H1 (cell line): ENCODE results near the gene SPOCK2. TPM values are rescaled to one million over a fixed set of nuclear protein-coding genes. Genes with fewer than 3 reads are reported as not detected.

Experiments used
- CTCF ChIA-PET: fragments of 300-600 bp; sonication (Branson Sonifier 250); formaldehyde crosslinking; loops from one replicate; lab custom pipeline; 2021; ENCODE audit not compliant: partially characterized antibody; lab: Charles Lee
- POLR2A ChIA-PET: fragments of 300-600 bp; sonication (Branson Sonifier 250); formaldehyde crosslinking; loops from one replicate; lab custom pipeline; 2021; ENCODE audit warnings: inconsistent platforms; ENCODE audit not compliant: partially characterized antibody; lab: Charles Lee
- DNase-seq, 2 experiments: peaks; one replicate each; pipeline versions ENCODE4 v3.0.0 to v3.0.0-alpha.2; 2010 to 2022; ENCODE audit warnings: low spot score in 2 of 2, low read depth in 1 of 2, mixed read lengths in 1 of 2
- FAIRE-seq: peaks from 2 replicates; lab custom pipeline; 2011; peaks lifted over from hg19 to GRCh38; lab: Jason Lieb, UNC
- H2AFZ ChIP-seq: 2 replicates; pipeline ENCODE4 v1.8.1; 2012; ENCODE audit warnings: low read length, inconsistent platforms
- H2AK5ac ChIP-seq: 2 replicates; pipeline ENCODE4 v1.6.1; 2013; ENCODE audit warnings: low read depth, low read length
- H2BK120ac ChIP-seq: replicated peaks from 2 replicates; pipeline ENCODE3; 2013; ENCODE audit warnings: low read depth, low read length, inconsistent platforms
- H2BK12ac ChIP-seq: 2 replicates; pipeline ENCODE4 v1.6.1; 2013; ENCODE audit warnings: low read depth, low read length
- H2BK15ac ChIP-seq: 2 replicates; pipeline ENCODE4 v1.6.1; 2013; ENCODE audit warnings: low read length
- H2BK20ac ChIP-seq: 2 replicates; pipeline ENCODE4 v1.6.1; 2013; ENCODE audit warnings: low read length
- H2BK5ac ChIP-seq: 2 replicates; pipeline ENCODE4 v1.6.1; 2013; ENCODE audit warnings: low read depth, low read length
- H3K14ac ChIP-seq: 2 replicates; pipeline ENCODE4 v1.6.1; 2013; ENCODE audit warnings: inconsistent platforms; ENCODE audit not compliant: insufficient read length
- H3K18ac ChIP-seq: 2 replicates; pipeline ENCODE4 v1.6.1; 2013; ENCODE audit warnings: low read length; ENCODE audit errors: extremely low read depth
- H3K23ac ChIP-seq: 2 replicates; pipeline ENCODE4 v1.6.1; 2013; ENCODE audit warnings: inconsistent platforms; ENCODE audit not compliant: insufficient read length
- H3K23me2 ChIP-seq: 2 replicates; pipeline ENCODE4 v1.6.1; 2013; ENCODE audit warnings: low read depth, low read length
- H3K27ac ChIP-seq: 2 replicates; pipeline ENCODE4 v1.6.1; 2011; ENCODE audit warnings: low read depth, low read length, inconsistent platforms
- H3K27me3 ChIP-seq, 4 experiments: replicated peaks in 1 of 4; 1 replicate in 1 of 4; 2 replicates in 3 of 4; pipeline versions ENCODE4 v1.6.1 to v1.8.1; 2011 to 2013; ENCODE audit warnings: low read length in 3 of 4, mild to moderate bottlenecking in 3 of 4, inconsistent platforms in 2 of 4, mixed read lengths in 2 of 4, moderate library complexity in 1 of 4; ENCODE audit not compliant: control insufficient read depth in 3 of 4, insufficient read depth in 3 of 4; ENCODE audit errors: extremely low read depth in 1 of 4
- H3K36me3 ChIP-seq, 4 experiments: 2 replicates each; pipeline versions ENCODE4 v1.6.1 to v1.8.1; 2011 to 2013; ENCODE audit warnings: mild to moderate bottlenecking in 4 of 4, low read length in 3 of 4, moderate library complexity in 2 of 4, control low read depth in 1 of 4, inconsistent platforms in 1 of 4; ENCODE audit not compliant: insufficient read depth in 4 of 4, control insufficient read depth in 2 of 4
- H3K4ac ChIP-seq: replicated peaks from 2 replicates; pipeline ENCODE3; 2013; ENCODE audit warnings: low read length, low read depth, mixed read lengths, inconsistent platforms; ENCODE audit not compliant: insufficient read length
- H3K4me1 ChIP-seq, 4 experiments: replicated peaks in 1 of 4; 1 replicate in 1 of 4; 2 replicates in 3 of 4; pipeline versions ENCODE4 v1.6.1 to v1.8.1; 2011 to 2013; ENCODE audit warnings: low read length in 3 of 4, inconsistent platforms in 2 of 4, mixed read lengths in 1 of 4; ENCODE audit not compliant: insufficient read depth in 4 of 4, control insufficient read depth in 3 of 4
- H3K4me2 ChIP-seq, 2 experiments: 2 replicates each; pipeline versions ENCODE4 v1.6.1 to v1.8.1; 2011 to 2013; ENCODE audit warnings: low read depth in 2 of 2, low read length in 2 of 2, control low read depth in 1 of 2, inconsistent platforms in 1 of 2, mild to moderate bottlenecking in 1 of 2; ENCODE audit not compliant: insufficient read depth in 1 of 2
- H3K4me3 ChIP-seq, 4 experiments: fragments of 200-600, 300-600 bp in 1 of 4; sonication (generic), shearing (Covaris generic), sonication (Bioruptor Twin) in 1 of 4; 2 replicates each; pipeline versions ENCODE4 v1.5.1 to v1.8.1; 2011 to 2016; ENCODE audit warnings: low read length in 4 of 4, low read depth in 3 of 4, control low read depth in 2 of 4, inconsistent platforms in 2 of 4, mild to moderate bottlenecking in 2 of 4, mixed read lengths in 1 of 4, moderate library complexity in 1 of 4; ENCODE audit not compliant: insufficient read depth in 2 of 4; ENCODE audit errors: extremely low read depth in 1 of 4
- H3K56ac ChIP-seq: replicated peaks from 2 replicates; pipeline ENCODE3; 2013; ENCODE audit warnings: low read depth, mild to moderate bottlenecking, mixed read lengths, low read length, inconsistent platforms; ENCODE audit not compliant: insufficient read length
- H3K79me1 ChIP-seq: 2 replicates; pipeline ENCODE4 v1.6.1; 2013; ENCODE audit warnings: low read depth, low read length, control low read depth
- H3K79me2 ChIP-seq, 2 experiments: 2 replicates each; pipeline versions ENCODE4 v1.6.1 to v1.8.1; 2012 to 2013; ENCODE audit warnings: low read length in 2 of 2, mild to moderate bottlenecking in 2 of 2, inconsistent platforms in 1 of 2; ENCODE audit not compliant: insufficient read depth in 2 of 2, control insufficient read depth in 1 of 2
- H3K9ac ChIP-seq, 4 experiments: replicated peaks in 1 of 4; 1 replicate in 1 of 4; 2 replicates in 3 of 4; pipeline versions ENCODE4 v1.6.1 to v1.8.1; 2011 to 2013; ENCODE audit warnings: low read depth in 3 of 4, low read length in 3 of 4, control low read depth in 2 of 4, mild to moderate bottlenecking in 2 of 4, moderate library complexity in 2 of 4, inconsistent platforms in 1 of 4; ENCODE audit errors: extremely low read depth in 1 of 4
- H3K9me3 ChIP-seq, 2 experiments: 2 replicates each; pipeline versions ENCODE4 v1.6.1 to v1.8.1; 2012 to 2013; ENCODE audit warnings: mild to moderate bottlenecking in 2 of 2, moderate library complexity in 2 of 2, control low read depth in 1 of 2, inconsistent platforms in 1 of 2, low read depth in 1 of 2, low read length in 1 of 2, mixed read lengths in 1 of 2; ENCODE audit not compliant: insufficient read depth in 2 of 2
- H4K20me1 ChIP-seq, 2 experiments: replicated peaks in 1 of 2; 2 replicates each; pipeline versions ENCODE3 to v1.8.1; 2011 to 2013; ENCODE audit warnings: inconsistent platforms in 2 of 2, low read length in 2 of 2, mild to moderate bottlenecking in 1 of 2; ENCODE audit not compliant: insufficient read depth in 2 of 2, control insufficient read depth in 1 of 2
- H4K5ac ChIP-seq: 2 replicates; pipeline ENCODE4 v1.6.1; 2013; ENCODE audit warnings: low read length, low read depth, mixed read lengths, inconsistent platforms; ENCODE audit not compliant: insufficient read length
- H4K8ac ChIP-seq: 2 replicates; pipeline ENCODE4 v1.8.0; 2013; ENCODE audit warnings: mild to moderate bottlenecking, moderate library complexity, low read length, inconsistent platforms; ENCODE audit not compliant: insufficient read depth; ENCODE audit errors: extremely low read depth
- H4K91ac ChIP-seq: replicated peaks from 2 replicates; pipeline ENCODE3; 2013; ENCODE audit warnings: low read length, mixed read lengths, inconsistent platforms; ENCODE audit not compliant: insufficient read length
- HDAC2 ChIP-seq, 2 experiments: fragments of 300-600 bp in 1 of 2; sonication (generic) in 1 of 2; IDR thresholded peaks; 2 replicates each; pipeline ENCODE4 v1.6.1; 2011 to 2012; ENCODE audit warnings: low read depth in 2 of 2, low read length in 2 of 2, mild to moderate bottlenecking in 2 of 2, moderate library complexity in 2 of 2, borderline replicate concordance in 1 of 2, inconsistent platforms in 1 of 2
- HDAC6 ChIP-seq: IDR thresholded peaks from one replicate; pipeline ENCODE4 v1.7.1; 2012; ENCODE audit warnings: low read depth, mild to moderate bottlenecking, inconsistent platforms, low read length, moderate library complexity
- JUN ChIP-seq: IDR thresholded peaks from 2 replicates; pipeline ENCODE4 v1.6.1; 2011; ENCODE audit warnings: low read depth, mild to moderate bottlenecking, improper control_type of control experiment, low read length
- KDM1A ChIP-seq: fragments of 200-600, 300-600 bp; sonication (generic); IDR thresholded peaks from 2 replicates; pipeline ENCODE4 v1.7.1; 2016; ENCODE audit warnings: mild to moderate bottlenecking, low read length, borderline replicate concordance
- KDM4A ChIP-seq: IDR thresholded peaks from one replicate; pipeline ENCODE4 v1.7.1; 2012; ENCODE audit warnings: low read depth, mild to moderate bottlenecking, moderate library complexity, low read length, inconsistent platforms; ENCODE audit not compliant: severe bottlenecking
- MAX ChIP-seq: IDR thresholded peaks from 2 replicates; pipeline ENCODE4 v1.6.1; 2012; ENCODE audit warnings: inconsistent platforms
- POLR2A ChIP-seq, 2 experiments: IDR thresholded peaks; 1 replicate in 1 of 2; 2 replicates in 1 of 2; pipeline ENCODE4 v1.6.1; 2011; ENCODE audit warnings: low read depth in 2 of 2, low read length in 2 of 2, mild to moderate bottlenecking in 2 of 2; ENCODE audit errors: control extremely low read depth in 1 of 2
- RAD21 ChIP-seq, 2 experiments: IDR thresholded peaks in 1 of 2; conservative IDR thresholded peaks in 1 of 2; 2 replicates each; pipeline ENCODE4 v1.6.1; 2011; ENCODE audit warnings: low read depth in 2 of 2, low read length in 2 of 2, improper control_type of control experiment in 1 of 2, inconsistent platforms in 1 of 2, mild to moderate bottlenecking in 1 of 2, moderate library complexity in 1 of 2
- RNF2 ChIP-seq: fragments of 200-900, 300-1000 bp; sonication (generic); IDR thresholded peaks from 2 replicates; pipeline ENCODE4 v1.7.1; 2016; ENCODE audit warnings: borderline replicate concordance, low read depth, mild to moderate bottlenecking, antibody characterized with exemption, low read length; ENCODE audit not compliant: poor library complexity, severe bottlenecking; ENCODE audit errors: missing control alignments
- SRF ChIP-seq: IDR thresholded peaks from 2 replicates; pipeline ENCODE4 v1.6.1; 2011; ENCODE audit warnings: mild to moderate bottlenecking, low read depth, low read length, moderate library complexity
- TAF7 ChIP-seq: optimal IDR thresholded peaks from 2 replicates; pipeline ENCODE3; 2011; ENCODE audit warnings: low read depth, mild to moderate bottlenecking, inconsistent platforms, low read length, moderate library complexity, borderline replicate concordance
- WGBS, 2 experiments: shearing (Covaris generic) in 1 of 2; methylation state at CpG; one replicate each; pipeline versions ENCODE4 v1.1.6 to v1.1.7; 2013 to 2015; ENCODE audit warnings: low lambda C conversion rate in 2 of 2, mixed read lengths in 2 of 2, inconsistent platforms in 1 of 2, low coverage in 1 of 2, missing lambda C conversion rate in 1 of 2; ENCODE audit not compliant: insufficient replicate concordance in 2 of 2, insufficient coverage in 1 of 2, insufficient read length in 1 of 2; ENCODE audit errors: extremely low coverage in 1 of 2, missing lambda C conversion rate in 1 of 2; 5-methylcytosine and 5-hydroxymethylcytosine counted together
- polyA plus RNA-seq, 7 experiments: library from polyadenylated mRNA; depleted of rRNA in 3 of 7; stranded (reverse) in 5 of 7; unstranded in 2 of 7; fragments of >200 nt in 5 of 7; fragments of 200-250 nt in 2 of 7; gene quantifications; 1 replicate in 5 of 7; 2 replicates in 1 of 7; 4 replicates in 1 of 7; pipeline versions ENCODE4 v1.2.1 to v1.2.3, GENCODE V29; 2011 to 2013; ENCODE audit warnings: missing spikeins in 2 of 7, mixed read lengths in 2 of 7
- total RNA-seq: library from RNA; stranded (reverse); fragmentation: NEBNext Ultra II Directional; extraction: Animal tissue kit (Norgen Biotek cat#: 25700); gene quantifications from 2 replicates; pipeline ENCODE4 v1.2.1, GENCODE V29; 2021

The SPOCK2 gene
- total and polyA plus RNA-seq, 2 of the 8 experiments (the other 6 are each of a cell fraction or from before 2014, with no cell fraction given), result 1.5 to 1.9 TPM

GRCh38 chr10:72081772-72082590, 6.4 kb downstream of the SPOCK2 start:
- ChIA-PET CTCF (interaction anchor here (1.0 to 1.5 kb wide), 2 partner anchors 9 to 186 kb away, joined by 3 to 7 read pairs; no protein-coding TSS in a partner anchor), POLR2A (no interaction called here)
- H4K8ac ChIP-seq, result no peak overlapping the region; the same call in 1 of the 2 replicates
- no peak overlapping the region for H3K4ac ChIP-seq
- H4K91ac ChIP-seq, result no peak overlapping the region
- no peak overlapping the region for H2BK5ac ChIP-seq
- WGBS, 2 experiments, result 88% methylated on average over 14 of the region's 14 CpGs; no CpG with 5 or more reads in 1 of the 2 experiments
- no peak overlapping the region for H3K14ac ChIP-seq
- H3K79me2 ChIP-seq, result no peaks in the 10 kb centered on the region
- FAIRE-seq (no peak), DNase-seq (no peak)
- H2BK120ac ChIP-seq, result no peak overlapping the region
- no peak overlapping the region for H3K56ac ChIP-seq
- no peak overlapping the region for H2AFZ ChIP-seq
- H3K9me3 ChIP-seq, result no peaks in the 10 kb centered on the region
- no peaks in the 10 kb centered on the region for H3K23me2 ChIP-seq
- H2AK5ac ChIP-seq, result no peak overlapping the region
- peaks cover 7 to 22% (median 21%) of the 10 kb centered on the region in 4 experiments for H3K27me3 ChIP-seq
- H3K27ac ChIP-seq, result no peak overlapping the region
- H2BK12ac ChIP-seq, result no peak overlapping the region
- no peak overlapping the region for H3K4me2 ChIP-seq
- no peaks in the 10 kb centered on the region; a peak in 1 of 8 replicates for H3K36me3 ChIP-seq
- no peak overlapping the region for H3K18ac ChIP-seq
- no peak overlapping the region for H3K9ac ChIP-seq
- H4K5ac ChIP-seq, result no peak overlapping the region
- H3K4me1 ChIP-seq, result peaks cover 0 to 19% (median 7%) of the 10 kb centered on the region in 4 experiments; a peak in 5 of 7 replicates
- H3K23ac ChIP-seq, result no peak overlapping the region
- H2BK20ac ChIP-seq, result no peak overlapping the region
- 0 out of 2 replicates have a peak overlapping the region, but pooled peaks have one; percentile 4 for H2BK15ac ChIP-seq
- H3K4me3 ChIP-seq, result no peak overlapping the region
- H3K79me1 ChIP-seq, result no peaks in the 10 kb centered on the region
- no peaks in the 10 kb centered on the region for H4K20me1 ChIP-seq
- TF ChIP-seq HDAC2 (IDR thresholded peaks at IDR 0.05; ENCODE audit: borderline replicate concordance in 1 of 2, low read depth in 2 of 2, low read length in 2 of 2), result no peak
- TF ChIP-seq KDM4A, result no peak
- TF ChIP-seq TAF7, result no peak
- no peak for TF ChIP-seq HDAC6
- no peak for TF ChIP-seq SRF
- TF ChIP-seq RNF2, result no peak
- TF ChIP-seq POLR2A (IDR thresholded peaks at IDR 0.05; ENCODE audit: control extremely low read depth in 1 of 2, low read depth in 2 of 2, low read length in 2 of 2), result no peak
- no peak for TF ChIP-seq KDM1A
- no peak for TF ChIP-seq RAD21 (IDR thresholded peaks at IDR 0.05 in 1 of 2, conservative IDR thresholded peaks at IDR 0.05 in 1 of 2; ENCODE audit: low read depth in 2 of 2, low read length in 2 of 2)
- TF ChIP-seq JUN, result no peak
- TF ChIP-seq MAX, result no peak
